ENCODE data around the gene ZNF101.

- TF ChIP-seq CTCF (IDR thresholded peaks at IDR 0.05) (no peak), POLR2A (IDR thresholded peaks at IDR 0.05) (no peak)
Measured at GRCh38 chr19:19721896-19722295, 53.3 kb downstream of the ZNF101 start.

Data from suprapubic skin (tissue), 3 donors.